Neural progenitor cell (in vitro differentiated cells): Measurements from ENCODE around the gene PPP2R1B.

Experiments
- EZH2 ChIP-seq: fragments of 200-600 bp; sonication (generic); IDR thresholded peaks from 2 replicates; pipeline ENCODE4 v1.6.1; 2017; ENCODE audit warnings: antibody characterized with exemption, mild to moderate bottlenecking, moderate library complexity
- TF ChIP-seq, protein P1 (sequence below): fragments of 200-600 bp; sonication (generic); IDR thresholded peaks from 2 replicates; pipeline ENCODE4 v1.5.1; 2017; ENCODE audit warnings: antibody characterized with exemption, mild to moderate bottlenecking

DNA sequence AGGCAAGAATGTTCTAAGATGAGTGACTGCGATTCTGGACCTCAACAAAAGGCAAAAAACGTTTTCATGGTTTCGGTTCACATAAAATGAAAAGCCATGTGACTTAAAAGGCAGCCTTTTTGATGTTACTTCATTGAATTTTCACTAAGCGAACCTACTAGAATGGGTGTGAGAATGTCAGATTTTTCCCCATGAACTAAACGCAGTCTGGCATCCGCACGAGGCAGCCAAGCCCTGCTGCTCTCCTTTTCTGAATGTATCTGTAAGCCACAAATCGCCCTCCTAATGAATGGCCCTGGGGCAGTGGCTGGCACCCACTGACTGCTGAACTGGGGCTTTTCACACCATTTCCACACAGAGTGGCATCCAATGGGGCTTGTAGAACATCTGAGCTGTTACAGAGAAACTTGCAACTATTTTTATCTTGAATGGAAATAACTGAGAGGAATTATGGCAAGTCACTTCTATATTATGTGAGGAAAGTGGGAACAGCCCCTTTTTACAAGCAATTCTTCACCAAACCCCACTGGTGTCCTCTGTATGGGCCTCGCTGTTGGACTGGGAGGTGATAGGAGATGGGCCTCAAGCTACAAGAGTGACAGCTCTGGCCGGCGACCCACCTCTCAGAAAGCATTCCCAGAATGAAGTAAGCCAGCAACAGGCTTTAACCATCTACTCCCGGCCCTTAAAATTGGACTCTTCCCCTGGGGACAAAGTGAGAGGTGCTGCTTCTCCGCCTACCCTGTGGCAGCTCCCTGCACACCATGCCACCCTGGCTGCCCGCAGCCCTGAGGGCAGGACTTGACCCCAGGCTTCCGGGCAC, 29.4 kb downstream of the PPP2R1B start:
- TF ChIP-seq, protein P1, sequence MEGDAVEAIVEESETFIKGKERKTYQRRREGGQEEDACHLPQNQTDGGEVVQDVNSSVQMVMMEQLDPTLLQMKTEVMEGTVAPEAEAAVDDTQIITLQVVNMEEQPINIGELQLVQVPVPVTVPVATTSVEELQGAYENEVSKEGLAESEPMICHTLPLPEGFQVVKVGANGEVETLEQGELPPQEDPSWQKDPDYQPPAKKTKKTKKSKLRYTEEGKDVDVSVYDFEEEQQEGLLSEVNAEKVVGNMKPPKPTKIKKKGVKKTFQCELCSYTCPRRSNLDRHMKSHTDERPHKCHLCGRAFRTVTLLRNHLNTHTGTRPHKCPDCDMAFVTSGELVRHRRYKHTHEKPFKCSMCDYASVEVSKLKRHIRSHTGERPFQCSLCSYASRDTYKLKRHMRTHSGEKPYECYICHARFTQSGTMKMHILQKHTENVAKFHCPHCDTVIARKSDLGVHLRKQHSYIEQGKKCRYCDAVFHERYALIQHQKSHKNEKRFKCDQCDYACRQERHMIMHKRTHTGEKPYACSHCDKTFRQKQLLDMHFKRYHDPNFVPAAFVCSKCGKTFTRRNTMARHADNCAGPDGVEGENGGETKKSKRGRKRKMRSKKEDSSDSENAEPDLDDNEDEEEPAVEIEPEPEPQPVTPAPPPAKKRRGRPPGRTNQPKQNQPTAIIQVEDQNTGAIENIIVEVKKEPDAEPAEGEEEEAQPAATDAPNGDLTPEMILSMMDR: no peak
- TF ChIP-seq EZH2: no peak
